ENCODE measurements around the gene SNAPIN.

The SNAPIN gene

GRCh38 chr1:153658400-153659174 lies at the start of gene SNAPIN:
TSS of gene SNAPIN (plus strand) at chr1:153658703. CDS start at chr1:153658744, 41 bp downstream.
- DNase-seq (ENCODE audit: low read depth in 2 of 2), result peak; percentile 85 to 89

- DNase-seq (ENCODE audit: low read depth in 2 of 2), result no peak
Measured at GRCh38 chr1:153608742-153609584, 49.5 kb upstream of the SNAPIN start.

GRCh38 chr1:153609585-153609907 lies 49.0 kb upstream of the SNAPIN start:
- no peak for DNase-seq (ENCODE audit: low read depth in 2 of 2)

GRCh38 chr1:153610334-153610733 lies 48.2 kb upstream of the SNAPIN start:
- DNase-seq (ENCODE audit: low read depth in 2 of 2), result no peak

- no peak for DNase-seq (ENCODE audit: low read depth in 2 of 2)
Measured at GRCh38 chr1:153610811-153611301, 47.6 kb upstream of the SNAPIN start.

GRCh38 chr1:153611356-153611755 lies 47.1 kb upstream of the SNAPIN start:
- no peak for DNase-seq (ENCODE audit: low read depth in 2 of 2)

GRCh38 chr1:153612111-153612754 lies 46.3 kb upstream of the SNAPIN start:
- DNase-seq (ENCODE audit: low read depth in 2 of 2), result no peak

GRCh38 chr1:153612755-153613331 lies 45.7 kb upstream of the SNAPIN start, which contains the start of gene S100A16:
TSS of gene S100A16 (minus strand) at chr1:153613137. CDS start at chr1:153608151, 4,986 bp downstream.
- no peak for DNase-seq (ENCODE audit: low read depth in 2 of 2)

- DNase-seq (ENCODE audit: low read depth in 2 of 2), result no peak
Measured at GRCh38 chr1:153613406-153613805, 45.1 kb upstream of the SNAPIN start.

- no peak for DNase-seq (ENCODE audit: low read depth in 2 of 2)
Measured at GRCh38 chr1:153614189-153614900, 44.2 kb upstream of the SNAPIN start.

- DNase-seq (ENCODE audit: low read depth in 2 of 2), result no peak
Measured at GRCh38 chr1:153614906-153615305, 43.6 kb upstream of the SNAPIN start.

- no peak for DNase-seq (ENCODE audit: low read depth in 2 of 2)
Measured at GRCh38 chr1:153615406-153615805, 43.1 kb upstream of the SNAPIN start.

GRCh38 chr1:153616144-153616916 lies 42.2 kb upstream of the SNAPIN start, which contains the start of gene S100A14:
TSS of gene S100A14 (minus strand) at chr1:153616325. CDS start at chr1:153615858, 467 bp downstream.
- no peak for DNase-seq (ENCODE audit: low read depth in 2 of 2)

- DNase-seq (ENCODE audit: low read depth in 2 of 2), result no peak
Measured at GRCh38 chr1:153616917-153617311, 41.6 kb upstream of the SNAPIN start.

- DNase-seq (ENCODE audit: low read depth in 2 of 2), result peak in 1 of 2 donors; percentile 64
Measured at GRCh38 chr1:153617663-153618062, 40.8 kb upstream of the SNAPIN start.

- DNase-seq (ENCODE audit: low read depth in 2 of 2), result no peak
Measured at GRCh38 chr1:153619171-153619570, 39.3 kb upstream of the SNAPIN start.

GRCh38 chr1:153623101-153623500 lies 35.4 kb upstream of the SNAPIN start:
- no peak for DNase-seq (ENCODE audit: low read depth in 2 of 2)

GRCh38 chr1:153624965-153625611 lies 33.4 kb upstream of the SNAPIN start:
- DNase-seq (ENCODE audit: low read depth in 2 of 2), result no peak

- no peak for DNase-seq (ENCODE audit: low read depth in 2 of 2)
Measured at GRCh38 chr1:153626477-153626903, 32.0 kb upstream of the SNAPIN start.

Measured in stimulated activated CD8-positive, alpha-beta memory T cell treated with anti-CD3 and anti-CD28 coated beads, Interleukin-2, amount 100 ng/mL, for 48 hours (primary cell).